Smooth muscle cell (in vitro differentiated cells): ENCODE data around the gene TASP1. TPM values are rescaled to one million over a fixed set of nuclear protein-coding genes. Genes with fewer than 3 reads are reported as not detected.
A peak's percentile ranks its signal among the peaks of the same experiment; 100 is the strongest.

Experiments used
- DNase-seq: peaks from one replicate; lab custom pipeline; 2025; ENCODE audit not compliant: unreplicated experiment; lab: John Stamatoyannopoulos, UW
- H2AFZ ChIP-seq: fragments of 200-600 bp; sonication (generic); 2 replicates; pipeline ENCODE4 v1.6.0; 2016; ENCODE audit warnings: antibody characterized with exemption, low read depth, mild to moderate bottlenecking
- H3F3A ChIP-seq: fragments of 200-600 bp; sonication (generic); 2 replicates; pipeline ENCODE4 v1.6.0; 2017; ENCODE audit warnings: antibody characterized with exemption, low read depth
- H3K27ac ChIP-seq: fragments of 200-600 bp; sonication (generic); 2 replicates; pipeline ENCODE4 v1.5.1; 2016; ENCODE audit warnings: low read depth, mild to moderate bottlenecking
- H3K27me3 ChIP-seq: fragments of 200-600 bp; sonication (generic); 2 replicates; pipeline ENCODE4 v1.6.1; 2016; ENCODE audit warnings: low read depth, mild to moderate bottlenecking
- H3K36me3 ChIP-seq: fragments of 200-600 bp; sonication (generic); 2 replicates; pipeline ENCODE4 v1.5.1; 2016; ENCODE audit warnings: low read depth
- H3K4me1 ChIP-seq: fragments of 200-600 bp; sonication (generic); 2 replicates; pipeline ENCODE4 v1.5.1; 2016; ENCODE audit warnings: low read depth
- H3K4me2 ChIP-seq: fragments of 200-600 bp; sonication (generic); 2 replicates; pipeline ENCODE4 v1.6.0; 2016; ENCODE audit warnings: mild to moderate bottlenecking
- H3K4me3 ChIP-seq: fragments of 200-600 bp; sonication (generic); 2 replicates; pipeline ENCODE4 v1.5.1; 2016; ENCODE audit warnings: mild to moderate bottlenecking
- H3K79me2 ChIP-seq: fragments of 200-600 bp; sonication (generic); 2 replicates; pipeline ENCODE4 v1.6.0; 2016; ENCODE audit warnings: low read depth, mild to moderate bottlenecking
- H3K9ac ChIP-seq: fragments of 200-600 bp; sonication (generic); 2 replicates; pipeline ENCODE4 v1.6.0; 2016; ENCODE audit warnings: low read depth
- H3K9me3 ChIP-seq: fragments of 200-600 bp; sonication (generic); replicated peaks from 2 replicates; pipeline ENCODE4 v1.5.1; 2016; ENCODE audit warnings: low read depth
- H4K20me1 ChIP-seq: fragments of 200-600 bp; sonication (generic); 2 replicates; pipeline ENCODE4 v1.6.0; 2016; ENCODE audit warnings: low read depth
- CTCF ChIP-seq: fragments of 200-600 bp; sonication (generic); IDR thresholded peaks from 2 replicates; pipeline ENCODE4 v1.5.1; 2017; ENCODE audit warnings: borderline replicate concordance, mild to moderate bottlenecking, antibody characterized with exemption; ENCODE audit not compliant: insufficient read depth, poor library complexity, severe bottlenecking
- WGBS: methylation state at CpG from one replicate; pipeline ENCODE4 v1.1.7; 2016; ENCODE audit warnings: low lambda C conversion rate; 5-methylcytosine and 5-hydroxymethylcytosine counted together
- polyA plus RNA-seq: library from polyadenylated mRNA; unstranded; fragments of >200 nt; fragmentation: Nextera tagmentation; extraction: Ambion mirVana; gene quantifications from 2 replicates; pipeline ENCODE4 v1.2.1, GENCODE V29; 2016
- total RNA-seq: library from RNA; depleted of rRNA; stranded (reverse); fragments of >200 nt; gene quantifications from 2 replicates; pipeline ENCODE4 v1.2.3, GENCODE V29; 2014

The TASP1 gene
- total and polyA plus RNA-seq, 2 experiments from 2014 or later: 6.4 to 17.5 TPM

DNA sequence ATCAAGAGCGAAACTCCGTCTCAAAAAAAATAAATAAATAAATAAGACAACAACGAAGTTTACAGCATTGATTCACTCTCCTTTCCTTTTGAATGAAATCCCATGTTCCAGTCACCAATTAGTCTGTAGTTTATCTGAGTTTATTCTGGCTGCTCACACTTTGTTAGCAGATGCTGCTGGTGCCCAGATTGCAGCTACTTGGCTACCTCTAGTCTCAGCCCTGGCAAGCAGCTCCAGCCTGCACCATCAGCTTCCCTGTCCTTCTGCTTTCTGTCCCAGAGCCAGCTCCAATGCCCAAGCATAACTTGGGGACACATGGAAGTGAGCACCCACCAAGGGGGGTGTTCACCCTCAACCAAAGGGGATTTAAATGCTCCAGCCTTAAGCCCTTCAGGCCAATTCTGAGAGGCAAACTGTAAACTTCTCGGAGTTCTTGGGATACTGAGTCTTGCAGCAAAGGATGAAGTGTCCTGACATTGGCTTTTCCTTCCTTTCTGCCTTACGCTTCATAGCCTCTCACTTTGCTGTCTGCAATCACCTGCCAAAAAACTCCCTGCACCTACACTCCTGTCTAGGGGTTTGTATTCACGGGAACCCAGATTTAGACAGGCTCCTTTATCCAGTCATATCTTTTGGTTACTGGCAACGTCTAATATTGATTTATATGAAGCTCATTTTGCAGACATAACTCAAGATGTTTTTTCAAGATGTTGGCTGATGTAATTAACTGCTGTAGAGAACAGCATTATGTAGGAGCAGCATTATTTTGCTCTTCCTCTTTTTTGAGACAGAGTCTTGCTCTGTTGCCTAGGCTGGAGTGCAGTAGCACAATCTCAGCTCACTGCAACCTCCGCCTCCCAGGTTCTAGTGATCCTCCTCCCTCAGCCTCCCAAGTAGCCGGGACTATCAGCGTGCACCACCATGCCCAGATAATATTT lies 9.8 kb upstream of the TASP1 start:
- no peaks in the 10 kb centered on the region for H3K36me3 ChIP-seq
- H3K27ac ChIP-seq: no peak overlapping the region
- H2AFZ ChIP-seq: no peak overlapping the region
- no peak overlapping the region for H3K4me2 ChIP-seq
- H3K79me2 ChIP-seq: no peaks in the 10 kb centered on the region
- H3K27me3 ChIP-seq: peaks cover 9% of the 10 kb centered on the region
- WGBS: 96% methylated on average over 10 of the region's 10 CpGs
- H3K9me3 ChIP-seq: no peaks in the 10 kb centered on the region
- H3K9ac ChIP-seq: no peak overlapping the region
- H3K4me3 ChIP-seq: no peak overlapping the region
- H3K4me1 ChIP-seq: no peaks in the 10 kb centered on the region
- no peaks in the 10 kb centered on the region for H4K20me1 ChIP-seq
- DNase-seq: no peak
- no peak for TF ChIP-seq CTCF
- no peaks in the 10 kb centered on the region for H3F3A ChIP-seq

- Histone ChIP-seq H3K27ac (no peak overlapping the region), H3K9me3 (no peaks in the 10 kb centered on the region), H3K36me3 (no peaks in the 10 kb centered on the region), H2AFZ (no peak overlapping the region), H3K4me3 (no peak overlapping the region), H3K27me3 (peaks cover 39% of the 10 kb centered on the region), H3K4me2 (no peak overlapping the region), H3K9ac (no peak overlapping the region), H3K79me2 (no peaks in the 10 kb centered on the region), H3F3A (no peaks in the 10 kb centered on the region), H4K20me1 (no peaks in the 10 kb centered on the region), H3K4me1 (no peaks in the 10 kb centered on the region)
- 80% methylated on average over 4 of the region's 4 CpGs for WGBS
- DNase-seq: no peak
- TF ChIP-seq CTCF: peak; percentile 7
Observed at GRCh38 chr20:13644010-13644409, 5.3 kb upstream of the TASP1 start.

DNA sequence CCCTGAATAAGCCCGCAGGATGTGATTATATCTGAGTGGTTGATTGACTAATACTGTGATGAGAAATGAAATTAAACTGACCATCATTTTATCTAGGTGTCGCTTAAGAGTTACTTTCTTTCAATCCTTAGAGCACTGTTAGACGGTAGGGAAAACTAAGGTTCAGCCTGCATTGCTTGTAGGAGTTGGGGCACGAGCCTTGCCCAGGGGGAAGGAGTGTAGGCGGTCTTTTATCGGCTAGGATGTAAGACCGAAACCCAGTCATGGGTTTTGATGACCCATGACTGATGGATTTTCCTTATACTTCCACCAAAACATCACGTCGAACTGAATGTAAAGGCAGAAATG lies 392 bp upstream of the TASP1 start:
- no peak for DNase-seq
- Histone ChIP-seq H3K4me3 (peak overlapping the region; percentile 73), H3K4me1 (peaks cover 9% of the 10 kb centered on the region), H3K36me3 (no peaks in the 10 kb centered on the region), H4K20me1 (no peaks in the 10 kb centered on the region), H2AFZ (peak overlapping the region; percentile 98), H3K27me3 (peaks cover 33% of the 10 kb centered on the region), H3K9ac (peak overlapping the region; percentile 45), H3K4me2 (peak overlapping the region; percentile 94), H3K9me3 (no peaks in the 10 kb centered on the region), H3K79me2 (peaks cover 40% of the 10 kb centered on the region), H3F3A (no peaks in the 10 kb centered on the region), H3K27ac (no peak overlapping the region)
- WGBS: 7% methylated on average over 9 of the region's 9 CpGs
- no peak for TF ChIP-seq CTCF

DNA sequence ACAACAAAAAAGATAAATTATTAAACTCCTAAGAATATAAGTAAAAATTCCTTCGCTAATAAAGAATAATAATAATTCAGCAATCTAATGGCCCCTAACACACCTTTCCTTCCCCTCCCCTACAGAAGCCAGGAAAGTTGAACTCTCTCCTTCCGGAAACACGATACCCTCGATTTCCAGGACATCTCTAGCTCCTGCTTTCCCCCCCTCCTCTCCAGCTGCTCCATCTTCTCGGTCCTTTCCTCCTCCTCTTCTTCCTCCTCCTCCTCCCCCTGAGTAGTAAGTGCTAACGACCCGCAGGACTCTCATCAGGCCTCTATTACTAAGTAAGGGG lies 603 bp downstream of the TASP1 start:
- Histone ChIP-seq H4K20me1 (peaks cover 3% of the 10 kb centered on the region), H3K4me2 (peak overlapping the region; percentile 94), H2AFZ (peak overlapping the region; percentile 98), H3K27ac (peak overlapping the region; percentile 83), H3K79me2 (peaks cover 50% of the 10 kb centered on the region), H3K9ac (peak overlapping the region; percentile 85), H3F3A (no peaks in the 10 kb centered on the region), H3K27me3 (peaks cover 27% of the 10 kb centered on the region), H3K4me3 (peak overlapping the region; percentile 73), H3K4me1 (peaks cover 9% of the 10 kb centered on the region), H3K36me3 (no peaks in the 10 kb centered on the region), H3K9me3 (no peaks in the 10 kb centered on the region)
- no peak for DNase-seq
- 0% methylated on average over 7 of the region's 7 CpGs for WGBS
- no peak for TF ChIP-seq CTCF
